HepG2 (cell line): ENCODE data around the gene TMED6. TPM values are rescaled to one million over a fixed set of nuclear protein-coding genes. Genes with fewer than 3 reads are reported as not detected.

Experiments
- BORCS8-MEF2B ChIP-seq: sonication (generic); formaldehyde crosslinking; IDR thresholded peaks from 2 replicates; pipeline ENCODE4 v1.8.0; 2022; ENCODE audit warnings: mild to moderate bottlenecking, missing genetic modification reagents
- CAMTA2 ChIP-seq: sonication (generic); formaldehyde crosslinking; IDR thresholded peaks from 2 replicates; pipeline ENCODE4 v1.4.0; 2020; ENCODE audit warnings: mild to moderate bottlenecking, missing genetic modification reagents, borderline replicate concordance
- CREB1 ChIP-seq, 2 experiments: fragments of 450-650 bp in 1 of 2; IDR thresholded peaks; 2 replicates each; pipeline ENCODE4 v1.6.1; 2016 to 2017; ENCODE audit warnings: control low read depth in 1 of 2, mild to moderate bottlenecking in 1 of 2, missing compliant biosample characterization in 1 of 2, missing genetic modification characterization in 1 of 2
- HHEX ChIP-seq: IDR thresholded peaks from 2 replicates; pipeline ENCODE4 v1.6.1; 2016; ENCODE audit warnings: control low read depth
- KAT8 ChIP-seq: IDR thresholded peaks from 2 replicates; pipeline ENCODE4 v1.6.1; 2016; ENCODE audit warnings: missing genetic modification reagents, missing compliant biosample characterization
- MEF2D ChIP-seq: sonication (generic); formaldehyde crosslinking; IDR thresholded peaks from 2 replicates; pipeline ENCODE4 v1.5.1; 2020; ENCODE audit warnings: mild to moderate bottlenecking, missing genetic modification reagents
- NFE2 ChIP-seq: sonication (generic); formaldehyde crosslinking; IDR thresholded peaks from 2 replicates; pipeline ENCODE4 v1.4.0; 2020; ENCODE audit warnings: missing genetic modification reagents
- PBX2 ChIP-seq: IDR thresholded peaks from 2 replicates; pipeline ENCODE4 v1.6.1; 2016; ENCODE audit warnings: control low read depth
- PHF21A ChIP-seq: sonication (generic); formaldehyde crosslinking; IDR thresholded peaks from 2 replicates; pipeline ENCODE4 v1.5.0; 2020; ENCODE audit warnings: mild to moderate bottlenecking, missing genetic modification reagents
- PREB ChIP-seq: sonication (generic); formaldehyde crosslinking; IDR thresholded peaks from 2 replicates; pipeline ENCODE4 v1.4.0; 2020; ENCODE audit warnings: missing genetic modification reagents
- RNF2 ChIP-seq: fragments of 450-650 bp; conservative IDR thresholded peaks from 2 replicates; pipeline ENCODE4 v1.6.1; 2016; ENCODE audit warnings: low read depth
- SMAD9 ChIP-seq: sonication (generic); formaldehyde crosslinking; IDR thresholded peaks from 2 replicates; pipeline ENCODE4 v1.5.1; 2020; ENCODE audit warnings: mild to moderate bottlenecking, missing genetic modification reagents
- SRF ChIP-seq: IDR thresholded peaks from 2 replicates; pipeline ENCODE4 v1.6.1; 2011; ENCODE audit warnings: mild to moderate bottlenecking, low read depth, low read length, moderate library complexity
- SRSF4 ChIP-seq: fragments of 200-400 bp; formaldehyde crosslinking; IDR thresholded peaks from one replicate; pipeline ENCODE4 v1.6.1; 2018; ENCODE audit warnings: mild to moderate bottlenecking, low read depth, low read length, moderate library complexity; ENCODE audit not compliant: poor library complexity, severe bottlenecking
- SRSF9 ChIP-seq: fragments of 200-400 bp; formaldehyde crosslinking; IDR thresholded peaks from 2 replicates; pipeline ENCODE4 v1.6.1; 2018; ENCODE audit warnings: borderline replicate concordance, mild to moderate bottlenecking, low read depth, low read length; ENCODE audit not compliant: insufficient read depth, poor library complexity, severe bottlenecking
- ZNF431 ChIP-seq: sonication (generic); formaldehyde crosslinking; IDR thresholded peaks from 2 replicates; pipeline ENCODE4 v1.9.0; 2022; ENCODE audit warnings: missing genetic modification reagents, low read depth, mild to moderate bottlenecking, borderline replicate concordance
- ZNF552 ChIP-seq: sonication (generic); formaldehyde crosslinking; IDR thresholded peaks from 2 replicates; pipeline ENCODE4 v1.9.0; 2022; ENCODE audit warnings: missing genetic modification reagents, mild to moderate bottlenecking, borderline replicate concordance
- ZNF577 ChIP-seq: sonication (generic); formaldehyde crosslinking; IDR thresholded peaks from 2 replicates; pipeline ENCODE4 v1.4.0; 2020; ENCODE audit warnings: mild to moderate bottlenecking, low read depth, missing genetic modification reagents, borderline replicate concordance
- ZNF597 ChIP-seq: sonication (generic); formaldehyde crosslinking; IDR thresholded peaks from 2 replicates; pipeline ENCODE4 v1.5.0; 2020; ENCODE audit warnings: missing genetic modification reagents
- ZNF749 ChIP-seq: sonication (generic); formaldehyde crosslinking; IDR thresholded peaks from 2 replicates; pipeline ENCODE4 v1.8.0; 2022; ENCODE audit warnings: mild to moderate bottlenecking, missing genetic modification reagents, moderate library complexity, borderline replicate concordance
- polyA plus RNA-seq, 8 experiments: library from polyadenylated mRNA; depleted of rRNA in 3 of 8; stranded (reverse) in 7 of 8; unstranded in 1 of 8; fragments of >200 nt; fragmentation: Illumina TruSeq in 4 of 8; extraction: Trizol in 4 of 8; gene quantifications; 2 replicates each; pipeline versions ENCODE4 v1.2.1 to v1.2.3, GENCODE V29; 2011 to 2016; ENCODE audit warnings: low read depth in 4 of 8, missing spikeins in 1 of 8, mixed read lengths in 1 of 8; ENCODE audit not compliant: insufficient read depth in 1 of 8
- total RNA-seq, 5 experiments: library from RNA; depleted of rRNA; stranded (reverse); fragments of >200 nt; fragmentation: Illumina TruSeq; extraction: Trizol; gene quantifications; 2 replicates each; pipeline ENCODE4 v1.2.3, GENCODE V29; 2016; ENCODE audit warnings: low read depth in 1 of 5
- TF ChIP-seq, protein P1 (sequence below): sonication (generic); formaldehyde crosslinking; IDR thresholded peaks from 2 replicates; pipeline ENCODE4 v1.8.0; 2022; ENCODE audit warnings: missing genetic modification reagents, mild to moderate bottlenecking, inconsistent platforms, borderline replicate concordance
- TF ChIP-seq, protein P2 (sequence below): sonication (generic); formaldehyde crosslinking; IDR thresholded peaks from 2 replicates; pipeline ENCODE4 v1.4.0; 2020; ENCODE audit warnings: missing genetic modification reagents
- TF ChIP-seq, protein P3 (sequence below): sonication (generic); formaldehyde crosslinking; IDR thresholded peaks from 2 replicates; pipeline ENCODE4 v1.4.0; 2020; ENCODE audit warnings: mild to moderate bottlenecking, missing genetic modification reagents, borderline replicate concordance

Gene TMED6
- total and polyA plus RNA-seq, 2 of the 13 experiments (the other 11 are each of a cell fraction or from before 2014, with no cell fraction given) = 9.8 to 14.4 TPM

DNA sequence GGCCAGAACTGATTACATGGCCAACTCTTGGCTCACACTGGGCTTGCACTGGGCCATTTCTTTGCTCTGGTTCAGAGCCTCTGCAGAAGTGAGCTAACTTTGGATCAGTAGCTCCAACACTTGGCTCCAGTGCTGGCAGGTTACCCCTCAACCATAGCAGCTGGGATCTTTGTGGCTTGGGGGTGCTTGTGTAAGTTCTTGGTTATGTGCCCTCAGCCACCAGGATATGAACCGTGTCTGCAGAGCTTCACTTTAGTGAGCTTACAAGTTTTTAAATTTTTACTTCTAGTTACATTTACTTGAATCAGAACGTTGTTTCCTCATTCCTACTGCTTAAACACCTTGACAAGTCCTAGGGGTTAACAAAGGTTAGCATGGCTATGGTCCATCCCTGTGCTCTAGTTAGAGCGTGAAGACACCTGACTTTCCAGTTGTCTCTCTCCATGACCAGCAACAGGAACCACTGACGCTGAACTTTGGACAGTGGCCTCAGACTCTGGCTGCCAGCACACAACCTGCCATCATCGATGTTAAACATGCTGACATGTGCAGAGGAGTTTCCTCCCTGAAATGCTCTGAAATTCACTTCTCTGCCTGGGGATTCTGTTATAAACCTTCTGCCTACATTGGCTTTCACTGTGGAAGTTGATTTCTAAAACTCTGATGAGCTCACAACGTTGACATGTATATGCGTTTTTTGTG lies 25.3 kb downstream of the TMED6 start (continued):
- TF ChIP-seq MEF2D (CRISPR knock-in tag) = peak; percentile 84
- no peak for TF ChIP-seq NFE2 (CRISPR knock-in tag)
- no peak for TF ChIP-seq PREB (CRISPR knock-in tag)
- TF ChIP-seq SRF = no peak
- TF ChIP-seq, protein P1, sequence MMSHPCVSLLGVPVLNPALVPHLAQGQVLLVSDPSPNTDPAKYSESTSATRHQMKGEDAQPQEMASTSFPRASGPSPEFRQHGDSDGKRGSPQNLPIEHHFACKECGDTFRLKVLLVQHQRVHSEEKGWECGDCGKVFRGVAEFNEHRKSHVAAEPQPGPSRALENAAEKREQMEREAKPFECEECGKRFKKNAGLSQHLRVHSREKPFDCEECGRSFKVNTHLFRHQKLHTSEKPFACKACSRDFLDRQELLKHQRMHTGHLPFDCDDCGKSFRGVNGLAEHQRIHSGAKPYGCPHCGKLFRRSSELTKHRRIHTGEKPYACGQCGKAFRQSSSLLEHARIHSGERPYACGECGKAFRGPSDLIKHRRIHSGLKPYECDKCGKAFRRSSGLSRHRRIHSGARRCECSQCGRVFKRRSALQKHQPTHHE (CRISPR knock-in tag) = no peak
- TF ChIP-seq, protein P2, sequence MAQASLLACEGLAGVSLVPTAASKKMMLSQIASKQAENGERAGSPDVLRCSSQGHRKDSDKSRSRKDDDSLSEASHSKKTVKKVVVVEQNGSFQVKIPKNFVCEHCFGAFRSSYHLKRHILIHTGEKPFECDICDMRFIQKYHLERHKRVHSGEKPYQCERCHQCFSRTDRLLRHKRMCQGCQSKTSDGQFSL = no peak
- TF ChIP-seq ZNF597 (CRISPR knock-in tag) = no peak
- no peak for TF ChIP-seq ZNF552 (CRISPR knock-in tag)
- TF ChIP-seq, protein P3, sequence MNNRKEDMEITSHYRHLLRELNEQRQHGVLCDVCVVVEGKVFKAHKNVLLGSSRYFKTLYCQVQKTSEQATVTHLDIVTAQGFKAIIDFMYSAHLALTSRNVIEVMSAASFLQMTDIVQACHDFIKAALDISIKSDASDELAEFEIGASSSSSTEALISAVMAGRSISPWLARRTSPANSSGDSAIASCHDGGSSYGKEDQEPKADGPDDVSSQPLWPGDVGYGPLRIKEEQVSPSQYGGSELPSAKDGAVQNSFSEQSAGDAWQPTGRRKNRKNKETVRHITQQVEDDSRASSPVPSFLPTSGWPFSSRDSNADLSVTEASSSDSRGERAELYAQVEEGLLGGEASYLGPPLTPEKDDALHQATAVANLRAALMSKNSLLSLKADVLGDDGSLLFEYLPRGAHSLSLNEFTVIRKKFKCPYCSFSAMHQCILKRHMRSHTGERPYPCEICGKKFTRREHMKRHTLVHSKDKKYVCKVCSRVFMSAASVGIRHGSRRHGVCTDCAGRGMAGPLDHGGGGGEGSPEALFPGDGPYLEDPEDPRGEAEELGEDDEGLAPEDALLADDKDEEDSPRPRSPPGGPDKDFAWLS = no peak
- peak; percentile 54 for TF ChIP-seq KAT8
- no peak for TF ChIP-seq SRSF9
- TF ChIP-seq ZNF749 (CRISPR knock-in tag) = no peak
- TF ChIP-seq BORCS8-MEF2B (CRISPR knock-in tag) = peak; percentile 75; the same call in 1 of the 2 replicates
- TF ChIP-seq PBX2 (CRISPR knock-in tag) = peak; percentile 55
- peak; percentile 69; the same call in 1 of the 2 replicates for TF ChIP-seq PHF21A (CRISPR knock-in tag)
- no peak for TF ChIP-seq RNF2
- TF ChIP-seq CAMTA2 (CRISPR knock-in tag) = no peak
- no peak for TF ChIP-seq SRSF4
- TF ChIP-seq ZNF577 (CRISPR knock-in tag) = no peak
- peak; percentile 72; the same call in 1 of the 2 replicates for TF ChIP-seq ZNF431 (CRISPR knock-in tag)
- TF ChIP-seq SMAD9 (CRISPR knock-in tag) = 0 out of 2 replicates have a peak, but pooled peaks have one; percentile 7
- peak; percentile 61 for TF ChIP-seq CREB1 (IDR thresholded peaks at IDR 0.05)
- no peak for TF ChIP-seq CREB1 (CRISPR knock-in tag; IDR thresholded peaks at IDR 0.05)
- TF ChIP-seq HHEX (CRISPR knock-in tag) = no peak
